ENCODE data around the gene IGSF23. TPM values are rescaled to one million over a fixed set of nuclear protein-coding genes. Genes with fewer than 3 reads are reported as not detected.

The IGSF23 gene
- total RNA-seq, 1 experiment from 2014 or later, result not detected

DNA sequence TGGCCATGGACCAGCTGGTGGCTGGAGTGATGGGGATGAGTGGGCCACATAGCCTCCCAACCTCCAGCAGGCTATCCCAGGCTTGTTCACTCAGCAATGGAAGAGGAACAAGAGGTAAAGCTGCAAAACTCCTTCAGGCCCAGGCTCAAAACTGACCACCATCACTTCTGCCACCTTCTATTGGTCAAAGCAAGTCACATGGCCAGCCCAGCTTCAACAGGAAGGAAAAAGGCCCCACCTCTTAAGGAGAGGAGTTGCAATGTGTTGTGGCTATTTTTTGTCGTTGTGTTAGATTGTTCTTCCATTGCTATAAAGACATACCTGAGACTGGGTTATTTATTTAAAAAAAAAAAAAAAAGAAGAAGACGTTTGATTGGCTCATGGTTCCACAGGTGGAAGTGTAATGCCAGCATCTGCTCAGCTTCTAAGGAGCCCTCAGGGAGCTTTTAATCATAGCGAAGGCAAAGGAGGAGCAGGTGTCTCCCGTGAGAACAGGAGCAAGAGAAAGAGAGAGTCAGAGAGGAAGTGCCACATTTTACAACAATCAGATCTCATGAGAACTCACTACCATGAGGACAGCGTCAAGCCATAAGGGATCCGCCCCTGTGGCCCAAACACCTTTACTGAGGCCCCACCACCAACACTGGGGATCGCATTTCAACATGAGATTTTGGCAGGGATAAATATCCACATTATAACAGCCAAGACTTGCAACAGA, 5.4 kb downstream of the IGSF23 start:
- Histone ChIP-seq H3K27me3 (ENCODE audit: insufficient read depth, low read length) (no peaks in the 10 kb centered on the region), H3T11ph (ENCODE audit: low read length) (no peak overlapping the region), H3K56ac (ENCODE audit: insufficient read length, low read depth, low read length) (no peak overlapping the region), H3K9ac (ENCODE audit: extremely low read depth, insufficient read length, low read length) (no peak overlapping the region), H2BK15ac (ENCODE audit: low read depth, low read length) (no peak overlapping the region), H4K5ac (ENCODE audit: insufficient read length, low read depth, low read length) (no peak overlapping the region), H3K79me1 (ENCODE audit: insufficient read depth, low read depth, low read length, poor library complexity, severe bottlenecking) (no peaks in the 10 kb centered on the region), H3K4ac (ENCODE audit: low read depth, low read length) (no peak overlapping the region), H2BK120ac (ENCODE audit: low read depth, low read length, poor library complexity, severe bottlenecking) (no peak overlapping the region), H4K91ac (ENCODE audit: insufficient read length, low read depth, low read length) (no peak overlapping the region), H3K23me2 (ENCODE audit: insufficient read length, low read depth, low read length, poor library complexity, severe bottlenecking) (no peaks in the 10 kb centered on the region), H3K9me3 (ENCODE audit: control insufficient read depth, low read depth, low read length) (no peaks in the 10 kb centered on the region), H2AFZ (ENCODE audit: low read length) (no peak overlapping the region), H2BK20ac (ENCODE audit: low read depth, low read length, poor library complexity, severe bottlenecking) (no peak overlapping the region), H3K4me1 (ENCODE audit: insufficient read depth, low read length) (no peaks in the 10 kb centered on the region; the same call in 1 of the 2 replicates), H2BK12ac (ENCODE audit: insufficient read length, low read depth, low read length) (no peak overlapping the region), H2BK5ac (ENCODE audit: insufficient read length, low read length) (no peak overlapping the region), H3K4me2 (ENCODE audit: insufficient read depth, insufficient read length, low read length) (no peak overlapping the region), H4K20me1 (ENCODE audit: control insufficient read depth, insufficient read depth, insufficient read length) (no peaks in the 10 kb centered on the region), H2AK5ac (ENCODE audit: insufficient read length, low read length) (no peak overlapping the region), H3K23ac (ENCODE audit: insufficient read length, low read depth, low read length) (no peak overlapping the region), H3K14ac (ENCODE audit: insufficient read depth, low read length) (no peak overlapping the region), H3K79me2 (ENCODE audit: insufficient read depth, low read length) (no peaks in the 10 kb centered on the region), H3K18ac (ENCODE audit: insufficient read length, low read depth, low read length) (no peak overlapping the region), H4K8ac (replicated peaks; ENCODE audit: insufficient read length, low read depth, low read length) (no peak overlapping the region), H3K27ac (ENCODE audit: insufficient read length, low read depth, low read length) (no peak overlapping the region)
- Mint-ChIP-seq H3K27ac (no peak overlapping the region), H3K4me1 (peaks cover 4 to 9% of the 10 kb centered on the region in 2 experiments), H3K36me3 (ENCODE audit: insufficient read depth in 1 of 3, low read depth in 3 of 3) (no peaks in the 10 kb centered on the region), H3K9me3 (no peaks in the 10 kb centered on the region), H3K4me3 (no peak overlapping the region), H3K27me3 (ENCODE audit: low read depth) (peaks cover 2% of the 10 kb centered on the region; the same call in 1 of the 2 replicates)
- TF ChIP-seq, protein P1, sequence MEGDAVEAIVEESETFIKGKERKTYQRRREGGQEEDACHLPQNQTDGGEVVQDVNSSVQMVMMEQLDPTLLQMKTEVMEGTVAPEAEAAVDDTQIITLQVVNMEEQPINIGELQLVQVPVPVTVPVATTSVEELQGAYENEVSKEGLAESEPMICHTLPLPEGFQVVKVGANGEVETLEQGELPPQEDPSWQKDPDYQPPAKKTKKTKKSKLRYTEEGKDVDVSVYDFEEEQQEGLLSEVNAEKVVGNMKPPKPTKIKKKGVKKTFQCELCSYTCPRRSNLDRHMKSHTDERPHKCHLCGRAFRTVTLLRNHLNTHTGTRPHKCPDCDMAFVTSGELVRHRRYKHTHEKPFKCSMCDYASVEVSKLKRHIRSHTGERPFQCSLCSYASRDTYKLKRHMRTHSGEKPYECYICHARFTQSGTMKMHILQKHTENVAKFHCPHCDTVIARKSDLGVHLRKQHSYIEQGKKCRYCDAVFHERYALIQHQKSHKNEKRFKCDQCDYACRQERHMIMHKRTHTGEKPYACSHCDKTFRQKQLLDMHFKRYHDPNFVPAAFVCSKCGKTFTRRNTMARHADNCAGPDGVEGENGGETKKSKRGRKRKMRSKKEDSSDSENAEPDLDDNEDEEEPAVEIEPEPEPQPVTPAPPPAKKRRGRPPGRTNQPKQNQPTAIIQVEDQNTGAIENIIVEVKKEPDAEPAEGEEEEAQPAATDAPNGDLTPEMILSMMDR (conservative IDR thresholded peaks at IDR 0.05), result no peak
- no CpG with 5 or more reads among the region's 7 CpGs for WGBS (ENCODE audit: extremely low coverage, insufficient read length, low lambda C conversion rate)
- DNase-seq, result no peak

Measured in H9 (cell line).